IPS-NIHi7 (cell line): ENCODE results near the gene N4BP2.
"Not testable (repeated sequence)": the region's sequence is repeated elsewhere in the genome, so short reads cannot be mapped to it uniquely, and the experiment has no call there.

Experiments
- DNase-seq: peaks from one replicate; pipeline ENCODE4 v3.0.0; 2012; ENCODE audit warnings: mixed read lengths; ENCODE audit errors: extremely low spot score

Gene N4BP2

DNA sequence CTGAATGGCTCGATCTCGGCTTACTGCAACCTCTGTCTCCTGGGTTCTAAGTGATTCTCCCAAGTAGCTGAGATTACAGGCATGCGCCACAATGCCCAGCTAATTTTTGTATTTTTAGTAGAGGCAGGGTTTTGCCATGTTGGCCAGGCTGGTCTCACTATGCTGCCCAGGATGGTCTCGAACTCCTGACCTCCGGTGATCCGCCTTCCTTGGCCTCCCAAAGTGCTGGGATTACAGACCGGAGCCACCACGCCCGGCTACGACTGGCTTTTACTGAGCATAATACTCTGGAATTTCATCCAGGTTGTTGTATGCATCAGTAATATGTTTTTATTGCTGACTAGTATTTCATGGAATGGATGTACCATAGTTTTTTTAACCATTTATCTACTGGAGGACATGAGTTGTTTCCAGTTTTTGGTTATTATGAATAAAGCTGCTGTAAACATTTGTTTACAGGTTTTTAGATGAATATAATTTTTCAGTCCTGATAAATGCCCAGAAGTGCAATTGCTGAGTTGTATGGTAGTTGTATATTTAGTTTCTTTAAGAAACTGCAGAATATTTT lies 31.2 kb downstream of the N4BP2 start:
- DNase-seq: no peak

DNA sequence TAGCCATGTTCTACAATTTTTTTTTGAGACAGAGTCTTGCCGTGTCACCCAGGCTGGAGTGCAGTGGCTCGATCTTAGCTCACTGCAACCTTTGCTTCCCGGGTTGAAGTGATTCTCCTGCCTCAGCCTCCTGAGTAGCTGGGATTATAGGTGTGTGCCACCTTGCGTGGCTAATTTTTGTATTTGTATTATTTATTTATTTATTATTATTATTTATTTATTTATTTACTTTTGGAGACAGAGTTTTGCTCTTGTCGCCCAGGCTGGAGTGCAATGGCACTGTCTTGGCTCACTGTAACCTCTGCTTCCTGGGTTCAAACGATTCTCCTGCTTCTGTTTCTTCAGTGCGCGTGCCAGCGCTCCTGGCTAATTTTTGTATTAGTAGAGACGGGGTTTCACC lies 36.8 kb downstream of the N4BP2 start:
- not testable (repeated sequence) for DNase-seq

DNA sequence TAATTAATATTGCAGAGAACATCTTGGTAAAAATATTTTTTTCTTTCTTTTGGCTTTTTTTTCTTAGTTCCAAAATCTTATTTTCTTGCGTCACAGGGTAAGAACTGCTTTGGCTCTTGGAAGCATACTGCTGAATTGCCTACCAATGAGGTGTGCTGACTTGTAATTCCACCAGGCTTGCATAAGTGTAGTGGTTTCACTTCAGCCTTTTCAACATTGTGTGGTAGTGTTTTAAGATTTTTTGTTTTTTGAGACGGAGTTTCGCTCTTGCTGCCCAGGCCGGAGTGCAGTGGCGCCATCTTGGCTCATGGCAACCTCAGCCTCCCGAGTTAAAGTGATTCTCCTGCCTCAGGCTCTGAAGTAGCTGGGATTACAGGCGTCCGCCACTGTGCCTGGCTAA lies 42.4 kb downstream of the N4BP2 start:
- DNase-seq: no peak

DNA sequence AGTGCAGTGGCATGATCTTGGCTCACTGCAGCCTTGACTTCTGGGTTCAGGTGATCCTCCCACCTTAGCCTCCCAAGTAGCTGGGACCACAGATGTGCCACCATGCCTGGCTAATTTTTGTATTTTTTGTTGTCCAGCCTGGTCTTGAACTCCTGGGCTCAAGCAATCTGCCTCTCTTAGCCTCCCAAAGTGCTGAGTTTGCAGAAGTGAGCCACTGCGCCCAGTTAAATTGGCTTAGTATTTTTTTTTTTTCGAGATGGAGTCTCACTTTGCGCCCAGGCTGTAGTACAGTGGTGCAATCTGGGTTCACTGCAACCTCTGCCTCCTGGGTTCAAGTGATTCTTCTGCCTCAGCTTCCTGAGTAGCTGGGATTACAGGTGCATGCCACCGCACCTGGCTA lies 50.5 kb downstream of the N4BP2 start:
- not testable (repeated sequence) for DNase-seq

DNA sequence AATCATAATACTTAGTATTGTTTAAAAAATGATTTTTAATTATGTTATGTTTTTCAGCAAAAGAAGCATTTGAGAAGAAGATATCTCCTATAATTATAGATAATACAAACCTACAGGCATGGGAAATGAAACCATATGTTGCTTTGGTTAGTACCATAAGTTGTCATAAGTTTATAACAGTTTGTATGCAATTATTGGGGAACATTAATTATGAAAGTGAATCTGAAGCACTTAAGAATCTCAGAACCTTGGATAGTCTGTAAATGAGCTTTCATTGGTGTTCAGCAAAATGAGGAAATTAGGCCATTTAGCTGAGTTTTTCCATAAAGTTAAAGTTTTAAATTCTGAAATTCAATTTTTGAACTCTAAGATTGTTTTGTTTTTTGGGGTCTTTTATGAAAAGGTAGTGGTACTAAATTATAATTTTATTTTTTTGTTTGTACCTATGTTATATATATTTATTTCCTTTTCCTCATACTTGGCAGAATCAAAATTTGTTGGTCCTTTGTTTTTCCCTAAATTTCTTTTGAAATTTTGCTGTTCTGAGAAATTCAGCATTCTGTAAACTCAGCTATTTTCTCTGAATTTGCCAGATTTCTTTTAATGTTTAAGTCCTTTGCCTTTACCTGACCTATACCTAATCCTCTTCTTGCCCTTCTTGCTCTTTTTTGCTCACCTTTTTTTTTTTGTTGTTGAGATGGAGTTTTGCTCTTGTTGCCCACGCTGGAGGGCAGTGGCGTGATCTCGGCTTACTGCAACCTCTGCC lies 55.6 kb downstream of the N4BP2 start:
- no peak for DNase-seq

DNA sequence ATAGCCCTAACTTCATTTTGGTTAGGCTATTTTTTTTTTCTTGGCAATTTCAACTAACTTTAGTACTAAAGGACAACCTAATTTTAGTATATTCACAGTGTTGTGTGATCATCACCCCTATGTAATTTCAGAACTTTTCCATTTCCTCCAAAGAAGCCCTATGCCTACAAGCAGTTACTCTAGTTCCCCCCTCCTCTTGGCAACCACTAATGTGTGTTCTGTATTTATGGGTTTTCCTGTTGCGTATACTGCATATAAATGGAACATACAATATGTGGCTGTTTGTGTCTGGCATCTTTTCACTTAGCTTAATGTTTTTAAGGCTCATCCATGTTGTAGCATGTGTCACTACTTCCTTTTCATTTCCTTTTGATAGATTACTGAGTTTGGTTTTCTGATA lies 57.6 kb downstream of the N4BP2 start:
- no peak for DNase-seq

DNA sequence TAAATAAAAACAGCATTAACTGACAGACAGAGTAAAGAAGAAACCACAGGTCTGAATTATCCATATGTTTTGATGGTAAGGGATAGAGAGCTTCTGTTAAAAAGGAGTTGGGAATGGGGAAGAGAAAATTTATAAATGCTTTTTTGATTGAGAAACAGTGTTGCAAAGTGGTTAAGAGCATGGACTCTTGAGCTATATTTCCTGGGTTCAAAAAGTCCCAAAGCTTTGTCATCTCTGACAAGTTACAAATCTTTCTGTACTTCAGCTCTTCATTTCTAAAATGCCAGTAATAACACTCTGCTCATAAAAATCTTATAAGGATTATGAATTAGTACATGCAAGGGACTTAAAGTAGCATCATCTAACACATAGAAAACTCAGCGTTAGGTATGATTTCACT lies 62.2 kb downstream of the N4BP2 start:
- DNase-seq: no peak

DNA sequence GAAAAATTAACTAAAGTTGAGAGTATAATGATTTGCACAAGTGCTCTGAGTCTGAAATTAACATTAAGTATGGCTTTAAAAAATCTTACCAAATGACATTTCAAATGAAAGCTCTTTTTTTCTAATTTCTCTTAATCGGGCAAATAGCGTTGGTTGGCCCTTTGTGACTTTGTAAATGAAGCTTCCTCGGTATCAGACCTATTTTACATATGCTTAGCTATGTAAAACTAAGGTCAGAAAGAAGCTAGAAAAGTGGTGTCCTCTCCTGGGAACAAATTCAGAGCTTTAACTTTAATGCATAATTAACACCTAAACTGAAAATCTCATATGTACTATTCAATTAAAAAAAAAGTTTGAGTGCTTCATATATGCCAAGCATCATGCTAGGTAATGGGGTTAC lies 62.7 kb downstream of the N4BP2 start:
- DNase-seq: no peak

DNA sequence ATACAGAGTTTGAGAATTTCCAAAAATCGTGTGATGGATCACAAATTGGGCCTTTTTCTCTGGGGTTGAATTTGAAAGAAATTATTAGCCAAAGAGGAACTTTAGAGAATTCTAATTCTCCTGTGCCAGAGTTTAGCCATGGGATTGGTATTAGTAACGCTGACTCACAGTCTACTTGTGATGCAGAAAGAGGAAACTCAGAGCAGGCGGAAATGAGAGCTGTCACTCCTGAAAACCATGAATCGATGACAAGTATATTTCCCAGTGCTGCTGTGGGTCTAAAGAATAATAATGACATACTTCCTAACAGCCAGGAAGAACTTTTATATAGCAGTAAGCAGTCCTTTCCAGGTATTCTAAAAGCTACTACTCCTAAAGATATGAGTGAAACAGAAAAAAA lies 64.9 kb downstream of the N4BP2 start:
- DNase-seq: no peak

DNA sequence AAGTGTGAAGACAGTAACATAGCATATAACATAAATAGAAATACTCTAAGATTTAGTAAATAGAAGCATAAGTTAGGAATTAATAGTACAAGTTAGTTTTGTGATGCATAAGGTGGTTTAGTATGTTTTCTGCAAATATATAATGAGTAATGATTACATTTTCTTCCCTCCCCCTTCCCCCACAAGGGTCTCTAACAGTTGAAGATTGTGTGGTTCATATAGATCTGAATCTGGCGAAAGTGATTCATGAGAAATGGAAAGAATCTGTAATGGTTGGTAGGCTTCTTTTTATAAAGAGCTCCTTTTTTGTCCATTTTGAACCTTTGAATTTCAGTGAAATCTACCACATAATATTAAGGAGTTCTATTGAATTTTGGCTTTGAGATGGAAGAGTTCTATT lies 66.3 kb downstream of the N4BP2 start:
- DNase-seq: no peak

DNA sequence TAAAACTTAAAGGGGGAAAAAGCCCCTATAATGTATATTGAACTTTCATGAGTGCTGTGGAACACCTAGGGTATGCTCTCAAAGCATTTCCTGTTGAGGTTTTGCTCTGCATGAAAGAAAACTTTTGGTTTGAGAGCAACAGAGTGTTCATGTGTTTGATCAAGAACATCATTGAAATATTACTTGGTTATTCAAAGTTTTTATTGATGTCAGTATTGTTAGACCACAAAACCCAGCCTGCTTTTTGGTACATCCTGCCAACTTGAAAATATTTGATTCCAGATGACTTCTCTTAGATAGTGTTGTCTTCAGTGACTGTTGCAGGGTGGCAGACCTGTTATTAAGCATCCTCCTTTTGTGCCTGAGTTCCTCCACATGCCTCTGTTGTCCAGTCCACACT lies 68.0 kb downstream of the N4BP2 start:
- DNase-seq: no peak

DNA sequence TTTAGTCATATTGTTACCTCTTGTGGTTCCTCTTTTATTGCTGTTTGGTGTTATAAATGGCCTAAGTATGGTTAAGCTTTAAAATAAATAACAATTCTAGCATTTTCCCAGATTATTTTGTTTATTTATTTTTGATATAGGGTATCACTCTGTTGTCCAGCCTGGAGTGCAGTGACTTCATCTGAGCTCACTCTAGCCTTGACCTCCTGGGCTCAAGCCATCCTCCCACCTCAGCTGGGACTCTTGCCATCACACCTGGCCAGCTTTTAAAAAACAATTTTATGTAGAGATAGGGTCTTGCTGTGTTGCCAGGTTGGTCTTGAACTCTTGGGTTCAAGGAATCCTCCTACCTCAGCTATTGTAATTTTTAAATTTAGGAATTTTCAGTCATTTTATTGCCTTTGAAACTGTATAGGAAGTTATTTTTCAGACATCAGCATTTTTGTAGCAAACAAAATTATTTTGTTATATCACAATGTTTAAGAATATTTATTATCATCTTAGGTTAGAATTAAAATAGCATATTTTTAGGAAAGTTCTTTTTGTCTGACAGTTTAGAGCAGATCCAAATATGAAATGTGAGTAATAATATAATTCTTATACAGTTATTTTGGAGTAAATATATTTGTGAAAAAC lies 73.9 kb downstream of the N4BP2 start:
- DNase-seq: no peak

DNA sequence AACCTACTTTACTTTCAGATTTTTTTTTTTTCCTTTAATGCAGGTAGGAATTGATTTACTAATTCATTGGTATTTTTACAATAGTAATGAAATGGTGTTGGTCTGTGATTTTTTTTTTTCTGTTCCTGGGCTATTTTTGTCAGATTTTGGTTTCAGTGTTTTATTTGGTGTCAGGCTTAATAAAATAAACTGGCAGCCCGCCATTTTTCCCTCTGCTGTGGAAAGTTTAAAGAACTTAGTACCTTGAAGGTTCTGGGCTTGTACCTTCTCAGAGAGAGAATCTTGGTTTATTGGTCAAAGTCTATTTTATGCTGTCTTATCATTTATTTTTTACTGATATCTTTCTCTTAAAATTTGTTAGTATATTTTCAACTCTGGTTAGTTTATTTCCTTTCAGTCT lies 76.2 kb downstream of the N4BP2 start:
- no peak for DNase-seq

DNA sequence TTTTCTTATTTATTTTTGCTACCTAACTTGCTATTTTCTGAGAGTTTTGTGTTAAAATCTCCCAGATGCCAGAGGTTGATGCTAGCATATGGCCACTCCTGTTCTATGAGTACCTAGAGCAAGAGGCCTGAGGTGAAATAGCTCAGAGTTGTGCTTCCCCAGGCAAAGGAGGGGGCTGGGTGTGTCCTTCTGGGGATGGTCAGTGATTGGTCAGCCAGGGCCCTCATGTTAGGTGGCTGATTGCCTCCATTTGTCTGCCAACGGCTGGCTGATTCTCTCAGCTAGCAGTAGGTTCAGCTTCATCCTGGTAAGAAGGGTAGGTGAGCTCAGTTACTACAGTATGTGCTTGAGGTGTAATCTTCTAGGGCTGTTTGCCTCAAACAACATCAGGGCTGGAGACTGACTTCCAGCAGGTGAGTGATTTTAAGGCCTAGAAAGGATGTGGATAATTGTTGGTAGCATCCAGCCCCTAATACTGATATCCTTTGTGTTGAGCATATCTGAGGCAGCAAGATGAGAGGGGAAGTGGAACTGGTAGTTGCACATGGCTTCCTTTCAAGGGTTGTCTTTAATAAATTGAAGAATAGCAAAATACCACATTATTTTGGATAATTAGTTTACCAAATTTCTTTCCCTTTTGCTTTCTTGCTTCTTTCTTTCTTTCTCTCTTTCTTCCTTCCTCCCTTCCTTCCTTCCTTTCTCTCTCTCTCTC lies 77.7 kb downstream of the N4BP2 start:
- no peak for DNase-seq

DNA sequence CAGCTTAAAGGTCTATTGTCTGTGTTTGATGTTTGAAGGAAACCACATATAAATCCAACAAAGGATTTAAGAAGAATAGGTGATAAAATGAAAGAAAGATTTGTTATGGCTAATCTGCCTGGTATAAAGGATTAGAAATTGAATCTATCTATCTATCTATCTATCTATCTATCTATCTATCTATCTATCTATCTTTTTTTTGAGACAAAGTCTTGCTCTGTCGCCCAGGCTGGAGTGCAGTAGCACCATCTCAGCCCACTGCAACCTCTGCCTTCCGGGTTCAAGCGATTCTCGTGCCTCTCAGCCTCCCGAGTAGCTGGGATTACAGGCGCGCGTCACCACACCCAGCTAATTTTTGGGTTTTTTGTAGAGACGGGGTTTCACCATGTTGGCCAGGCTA lies 79.6 kb downstream of the N4BP2 start:
- DNase-seq: not testable (repeated sequence)

DNA sequence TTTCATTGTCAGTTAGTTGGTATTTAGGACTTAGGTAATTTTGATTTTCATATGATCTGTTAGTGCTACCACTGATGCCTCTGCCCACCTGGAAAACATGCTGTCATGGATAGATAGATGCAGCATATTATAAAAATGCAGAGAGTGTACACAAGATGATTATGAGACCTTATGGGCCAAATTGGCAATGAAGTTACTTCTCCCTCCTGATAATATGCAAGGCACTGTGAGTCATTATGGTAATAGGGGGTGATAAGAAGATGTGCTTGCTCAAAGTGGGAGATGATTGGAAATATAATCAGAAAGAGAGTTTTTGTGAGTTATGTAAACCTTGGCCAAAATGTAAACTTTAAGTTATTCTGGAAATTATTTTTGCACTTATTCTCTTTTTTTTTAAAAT lies 83.5 kb downstream of the N4BP2 start:
- no peak for DNase-seq

DNA sequence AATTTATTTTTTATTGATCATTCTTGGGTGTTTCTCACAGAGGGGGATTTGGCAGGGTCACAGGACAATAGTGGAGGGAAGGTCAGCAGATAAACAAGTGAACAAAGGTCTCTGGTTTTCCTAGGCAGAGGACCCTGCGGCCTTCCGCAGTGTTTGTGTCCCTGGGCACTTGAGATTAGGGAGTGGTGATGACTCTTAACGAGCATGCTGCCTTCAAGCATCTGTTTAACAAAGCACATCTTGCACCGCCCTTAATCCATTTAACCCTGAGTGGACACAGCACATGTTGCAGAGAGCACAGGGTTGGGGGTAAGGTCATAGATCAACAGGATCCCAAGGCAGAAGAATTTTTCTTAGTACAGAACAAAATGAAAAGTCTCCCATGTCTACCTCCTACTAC lies 83.9 kb downstream of the N4BP2 start:
- not testable (repeated sequence) for DNase-seq

DNA sequence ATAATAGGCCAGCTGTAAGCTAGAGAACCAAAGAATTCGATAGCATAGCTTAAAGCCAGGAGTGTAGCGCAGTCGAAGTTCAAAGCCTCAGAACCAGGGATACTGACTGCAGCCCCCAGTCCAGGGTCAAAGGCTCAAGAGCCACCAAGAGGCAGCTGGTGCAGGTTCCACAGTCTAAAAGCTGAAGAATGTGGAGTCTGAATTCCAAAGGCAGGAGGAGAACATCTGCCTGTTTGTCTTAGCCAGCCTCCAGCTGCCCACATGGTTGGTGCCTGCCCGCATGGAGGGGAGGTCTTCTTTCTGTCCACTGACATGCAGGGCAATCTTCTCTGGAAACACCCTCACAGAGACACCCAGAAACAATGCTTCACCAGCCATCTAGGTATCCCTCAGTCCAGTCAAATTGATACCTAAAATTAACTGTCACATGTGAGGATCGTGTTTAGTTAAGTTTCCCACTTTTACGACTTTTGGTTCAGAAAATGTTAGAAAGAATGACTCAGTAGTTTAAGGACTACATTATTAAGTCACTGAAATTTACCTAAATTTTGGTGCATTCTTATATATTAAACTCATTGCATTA lies 87.4 kb downstream of the N4BP2 start:
- no peak for DNase-seq

DNA sequence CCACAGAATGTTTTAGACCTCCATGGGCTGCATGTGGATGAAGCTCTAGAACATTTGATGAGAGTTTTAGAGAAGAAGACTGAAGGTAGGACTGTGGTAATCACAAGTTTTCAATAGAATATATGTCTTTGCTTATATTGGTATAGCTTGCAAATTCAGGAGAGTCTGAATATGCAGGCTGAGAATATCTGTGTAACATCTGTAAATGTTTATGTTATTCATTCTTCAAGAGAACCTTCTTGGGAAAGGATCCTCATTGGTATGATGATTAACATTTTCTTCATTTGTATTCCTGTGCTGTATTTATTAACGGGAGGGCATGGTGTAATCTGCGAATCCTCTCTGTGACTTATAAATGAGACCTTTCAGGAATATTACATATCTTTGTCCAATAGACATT lies 88.1 kb downstream of the N4BP2 start:
- DNase-seq: no peak

DNA sequence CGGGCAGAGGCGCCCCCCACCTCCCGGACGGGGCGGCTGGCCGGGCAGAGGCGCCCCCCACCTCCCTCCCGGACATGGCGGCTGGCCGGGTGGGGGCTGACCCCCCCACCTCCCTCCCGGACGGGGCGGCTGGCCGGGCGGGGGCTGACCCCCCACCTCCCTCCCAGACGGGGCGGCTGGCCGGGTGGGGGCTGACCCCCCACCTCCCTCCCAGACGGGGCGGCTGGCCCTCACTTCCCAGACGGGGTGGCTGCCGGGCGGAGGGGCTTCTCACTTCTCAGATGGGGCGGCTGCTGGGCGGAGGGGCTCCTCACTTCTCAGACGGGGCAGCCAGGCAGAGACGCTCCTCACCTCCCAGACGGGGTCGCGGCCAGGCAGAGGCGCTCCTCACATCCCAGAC lies 90.8 kb downstream of the N4BP2 start:
- not testable (repeated sequence) for DNase-seq

DNA sequence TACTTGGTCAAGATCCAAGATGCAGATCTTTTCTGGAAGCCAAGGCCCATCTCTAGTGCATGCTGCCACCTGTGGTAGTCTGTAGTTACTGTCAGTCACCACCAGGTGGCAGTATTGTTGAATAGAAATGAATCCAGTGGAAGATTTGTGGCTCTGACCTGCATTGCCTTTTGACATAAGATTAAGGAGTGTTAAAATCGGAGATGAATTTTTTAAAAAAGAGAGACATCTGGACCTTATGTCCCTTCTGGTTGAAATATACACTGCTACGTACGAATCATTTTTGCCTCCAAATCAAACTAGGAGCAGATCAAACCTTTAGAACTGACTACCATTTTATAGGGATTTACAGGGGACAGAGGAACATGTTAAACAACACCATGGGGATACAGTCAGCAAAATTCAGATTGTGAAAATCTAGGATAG lies 93.3 kb downstream of the N4BP2 start:
- DNase-seq: peak; percentile 74

DNA sequence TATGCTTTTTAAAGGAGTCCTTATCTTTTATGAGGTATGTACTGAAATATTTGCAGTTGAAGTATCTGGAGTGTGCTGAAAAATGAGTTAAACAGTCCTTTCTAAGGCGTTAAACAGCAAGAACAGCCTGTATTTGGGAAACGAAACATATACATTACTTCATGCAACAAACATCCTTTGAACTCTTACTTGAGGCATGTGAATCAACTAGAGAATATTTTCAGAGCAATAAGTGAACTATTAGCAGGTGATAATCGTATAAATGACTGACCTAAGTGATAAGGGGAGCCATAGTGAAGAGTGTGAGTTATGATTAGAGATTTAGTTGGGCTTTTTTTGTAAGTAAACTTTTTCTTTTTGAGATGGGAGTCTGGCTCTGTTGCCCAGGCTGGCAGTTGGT lies 94.3 kb downstream of the N4BP2 start:
- DNase-seq: no peak
